Measurements from ENCODE around the gene KCTD17. TPM values are rescaled to one million over a fixed set of nuclear protein-coding genes. Genes with fewer than 3 reads are reported as not detected.
A peak's percentile ranks its signal among the peaks of the same experiment; 100 is the strongest.

Gene KCTD17
- total and polyA plus RNA-seq, 2 of the 13 experiments (the other 11 are each of a cell fraction or from before 2014, with no cell fraction given), result 5.3 to 11.7 TPM

- TF ChIP-seq, protein P1, sequence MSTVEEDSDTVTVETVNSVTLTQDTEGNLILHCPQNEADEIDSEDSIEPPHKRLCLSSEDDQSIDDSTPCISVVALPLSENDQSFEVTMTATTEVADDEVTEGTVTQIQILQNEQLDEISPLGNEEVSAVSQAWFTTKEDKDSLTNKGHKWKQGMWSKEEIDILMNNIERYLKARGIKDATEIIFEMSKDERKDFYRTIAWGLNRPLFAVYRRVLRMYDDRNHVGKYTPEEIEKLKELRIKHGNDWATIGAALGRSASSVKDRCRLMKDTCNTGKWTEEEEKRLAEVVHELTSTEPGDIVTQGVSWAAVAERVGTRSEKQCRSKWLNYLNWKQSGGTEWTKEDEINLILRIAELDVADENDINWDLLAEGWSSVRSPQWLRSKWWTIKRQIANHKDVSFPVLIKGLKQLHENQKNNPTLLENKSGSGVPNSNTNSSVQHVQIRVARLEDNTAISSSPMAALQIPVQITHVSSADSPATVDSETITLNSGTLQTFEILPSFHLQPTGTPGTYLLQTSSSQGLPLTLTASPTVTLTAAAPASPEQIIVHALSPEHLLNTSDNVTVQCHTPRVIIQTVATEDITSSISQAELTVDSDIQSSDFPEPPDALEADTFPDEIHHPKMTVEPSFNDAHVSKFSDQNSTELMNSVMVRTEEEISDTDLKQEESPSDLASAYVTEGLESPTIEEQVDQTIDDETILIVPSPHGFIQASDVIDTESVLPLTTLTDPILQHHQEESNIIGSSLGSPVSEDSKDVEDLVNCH (CRISPR knock-in tag; IDR thresholded peaks at IDR 0.05), result no peak
- TF ChIP-seq CBX5 (CRISPR knock-in tag; IDR thresholded peaks at IDR 0.05; ENCODE audit: borderline replicate concordance) (peak; percentile 16; the same call in 1 of the 2 replicates), PRPF4 (IDR thresholded peaks at IDR 0.05; ENCODE audit: low read depth, low read length, poor library complexity, severe bottlenecking) (no peak), NCOR1 (IDR thresholded peaks at IDR 0.05; ENCODE audit: borderline replicate concordance, low read length) (peak; percentile 94), ZSCAN30 (CRISPR knock-in tag; IDR thresholded peaks at IDR 0.05) (no peak), ZBTB26 (CRISPR knock-in tag; IDR thresholded peaks at IDR 0.05; ENCODE audit: borderline replicate concordance) (peak; percentile 67), ZNF367 (CRISPR knock-in tag; IDR thresholded peaks at IDR 0.05; ENCODE audit: borderline replicate concordance) (no peak), NR1H2 (CRISPR knock-in tag; IDR thresholded peaks at IDR 0.05; ENCODE audit: borderline replicate concordance, low read depth) (no peak), CREB1 (IDR thresholded peaks at IDR 0.05) (no peak), CREB1 (CRISPR knock-in tag; IDR thresholded peaks at IDR 0.05) (no peak), ZNF788 (CRISPR knock-in tag; IDR thresholded peaks at IDR 0.05; ENCODE audit: borderline replicate concordance) (no peak; the same call in 1 of the 2 replicates), MXI1 (IDR thresholded peaks at IDR 0.05; ENCODE audit: borderline replicate concordance, low read depth, low read length) (peak; percentile 43; the same call in 1 of the 3 replicates), PAWR (CRISPR knock-in tag; IDR thresholded peaks at IDR 0.05; ENCODE audit: borderline replicate concordance) (no peak), ZNF780A (CRISPR knock-in tag; IDR thresholded peaks at IDR 0.05) (no peak), SRY (CRISPR knock-in tag; IDR thresholded peaks at IDR 0.05) (no peak), MTERF4 (CRISPR knock-in tag; IDR thresholded peaks at IDR 0.05) (no peak)
- TF ChIP-seq, protein P2, sequence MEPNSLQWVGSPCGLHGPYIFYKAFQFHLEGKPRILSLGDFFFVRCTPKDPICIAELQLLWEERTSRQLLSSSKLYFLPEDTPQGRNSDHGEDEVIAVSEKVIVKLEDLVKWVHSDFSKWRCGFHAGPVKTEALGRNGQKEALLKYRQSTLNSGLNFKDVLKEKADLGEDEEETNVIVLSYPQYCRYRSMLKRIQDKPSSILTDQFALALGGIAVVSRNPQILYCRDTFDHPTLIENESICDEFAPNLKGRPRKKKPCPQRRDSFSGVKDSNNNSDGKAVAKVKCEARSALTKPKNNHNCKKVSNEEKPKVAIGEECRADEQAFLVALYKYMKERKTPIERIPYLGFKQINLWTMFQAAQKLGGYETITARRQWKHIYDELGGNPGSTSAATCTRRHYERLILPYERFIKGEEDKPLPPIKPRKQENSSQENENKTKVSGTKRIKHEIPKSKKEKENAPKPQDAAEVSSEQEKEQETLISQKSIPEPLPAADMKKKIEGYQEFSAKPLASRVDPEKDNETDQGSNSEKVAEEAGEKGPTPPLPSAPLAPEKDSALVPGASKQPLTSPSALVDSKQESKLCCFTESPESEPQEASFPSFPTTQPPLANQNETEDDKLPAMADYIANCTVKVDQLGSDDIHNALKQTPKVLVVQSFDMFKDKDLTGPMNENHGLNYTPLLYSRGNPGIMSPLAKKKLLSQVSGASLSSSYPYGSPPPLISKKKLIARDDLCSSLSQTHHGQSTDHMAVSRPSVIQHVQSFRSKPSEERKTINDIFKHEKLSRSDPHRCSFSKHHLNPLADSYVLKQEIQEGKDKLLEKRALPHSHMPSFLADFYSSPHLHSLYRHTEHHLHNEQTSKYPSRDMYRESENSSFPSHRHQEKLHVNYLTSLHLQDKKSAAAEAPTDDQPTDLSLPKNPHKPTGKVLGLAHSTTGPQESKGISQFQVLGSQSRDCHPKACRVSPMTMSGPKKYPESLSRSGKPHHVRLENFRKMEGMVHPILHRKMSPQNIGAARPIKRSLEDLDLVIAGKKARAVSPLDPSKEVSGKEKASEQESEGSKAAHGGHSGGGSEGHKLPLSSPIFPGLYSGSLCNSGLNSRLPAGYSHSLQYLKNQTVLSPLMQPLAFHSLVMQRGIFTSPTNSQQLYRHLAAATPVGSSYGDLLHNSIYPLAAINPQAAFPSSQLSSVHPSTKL (CRISPR knock-in tag; IDR thresholded peaks at IDR 0.05), result peak; percentile 54
- TF ChIP-seq, protein P3, sequence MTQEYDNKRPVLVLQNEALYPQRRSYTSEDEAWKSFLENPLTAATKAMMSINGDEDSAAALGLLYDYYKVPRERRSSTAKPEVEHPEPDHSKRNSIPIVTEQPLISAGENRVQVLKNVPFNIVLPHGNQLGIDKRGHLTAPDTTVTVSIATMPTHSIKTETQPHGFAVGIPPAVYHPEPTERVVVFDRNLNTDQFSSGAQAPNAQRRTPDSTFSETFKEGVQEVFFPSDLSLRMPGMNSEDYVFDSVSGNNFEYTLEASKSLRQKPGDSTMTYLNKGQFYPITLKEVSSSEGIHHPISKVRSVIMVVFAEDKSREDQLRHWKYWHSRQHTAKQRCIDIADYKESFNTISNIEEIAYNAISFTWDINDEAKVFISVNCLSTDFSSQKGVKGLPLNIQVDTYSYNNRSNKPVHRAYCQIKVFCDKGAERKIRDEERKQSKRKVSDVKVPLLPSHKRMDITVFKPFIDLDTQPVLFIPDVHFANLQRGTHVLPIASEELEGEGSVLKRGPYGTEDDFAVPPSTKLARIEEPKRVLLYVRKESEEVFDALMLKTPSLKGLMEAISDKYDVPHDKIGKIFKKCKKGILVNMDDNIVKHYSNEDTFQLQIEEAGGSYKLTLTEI (CRISPR knock-in tag; conservative IDR thresholded peaks at IDR 0.05), result no peak
Measured at GRCh38 chr22:37043828-37044538, 7.6 kb upstream of the KCTD17 start (continued).
